ENCODE data around the gene KLHL17.

KLHL17 gene

GRCh38 chr1:939511-940106 is 20.8 kb upstream of the KLHL17 start:
- no peaks in the 10 kb centered on the region for H3K79me2 ChIP-seq (ENCODE audit: control insufficient read depth, low read length)
- H3K27me3 ChIP-seq (ENCODE audit: control insufficient read depth, low read length): peaks cover 49% of the 10 kb centered on the region
- H3K4me2 ChIP-seq (ENCODE audit: low read length): no peak overlapping the region; the same call in 1 of the 2 replicates
- no peak overlapping the region for H3K27ac ChIP-seq (ENCODE audit: low read depth, low read length)
- no peaks in the 10 kb centered on the region for H3F3A ChIP-seq (ENCODE audit: control insufficient read depth, insufficient read depth)
- no peaks in the 10 kb centered on the region; the same call in 1 of the 2 replicates for H3K36me3 ChIP-seq (ENCODE audit: control insufficient read depth, low read length)
- no peaks in the 10 kb centered on the region for H3K9me3 ChIP-seq (ENCODE audit: control insufficient read depth, insufficient read depth, low read length)
- H3K4me1 ChIP-seq (ENCODE audit: control insufficient read depth, low read length): peaks cover 20% of the 10 kb centered on the region
- peaks cover 9% of the 10 kb centered on the region for H4K20me1 ChIP-seq (ENCODE audit: control insufficient read depth, insufficient read depth, low read depth, low read length)
- TF ChIP-seq CTCF (IDR thresholded peaks at IDR 0.05; ENCODE audit: low read depth, low read length, poor library complexity, severe bottlenecking) (no peak), EZH2phosphoT487 (IDR thresholded peaks at IDR 0.05; ENCODE audit: borderline replicate concordance, low read length) (0 out of 2 replicates have a peak, but pooled peaks have one; percentile 47)
- H3K9me2 ChIP-seq (replicated peaks; ENCODE audit: control insufficient read depth, low read length): no peaks in the 10 kb centered on the region
- no peak overlapping the region for H3K4me3 ChIP-seq (ENCODE audit: low read length)

- Histone ChIP-seq H3F3A (ENCODE audit: control insufficient read depth, insufficient read depth) (no peaks in the 10 kb centered on the region), H3K27me3 (ENCODE audit: control insufficient read depth, low read length) (peaks cover 47% of the 10 kb centered on the region), H3K27ac (ENCODE audit: low read depth, low read length) (no peak overlapping the region), H3K9me3 (ENCODE audit: control insufficient read depth, insufficient read depth, low read length) (no peaks in the 10 kb centered on the region), H3K79me2 (ENCODE audit: control insufficient read depth, low read length) (no peaks in the 10 kb centered on the region), H3K36me3 (ENCODE audit: control insufficient read depth, low read length) (peaks cover 7% of the 10 kb centered on the region), H3K9me2 (replicated peaks; ENCODE audit: control insufficient read depth, low read length) (no peaks in the 10 kb centered on the region), H3K4me1 (ENCODE audit: control insufficient read depth, low read length) (peaks cover 20% of the 10 kb centered on the region), H3K4me2 (ENCODE audit: low read length) (peak overlapping the region; percentile 30; the same call in 1 of the 2 replicates), H3K4me3 (ENCODE audit: low read length) (no peak overlapping the region; the same call in 1 of the 2 replicates), H4K20me1 (ENCODE audit: control insufficient read depth, insufficient read depth, low read depth, low read length) (peaks cover 9% of the 10 kb centered on the region)
- no peak for TF ChIP-seq CTCF (IDR thresholded peaks at IDR 0.05; ENCODE audit: low read depth, low read length, poor library complexity, severe bottlenecking)
- TF ChIP-seq EZH2phosphoT487 (IDR thresholded peaks at IDR 0.05; ENCODE audit: borderline replicate concordance, low read length): peak; percentile 94; the same call in 1 of the 2 replicates
Observed at GRCh38 chr1:940107-941014, 20.0 kb upstream of the KLHL17 start.

- H3K36me3 ChIP-seq (ENCODE audit: control insufficient read depth, low read length): peaks cover 9% of the 10 kb centered on the region
- no peaks in the 10 kb centered on the region for H3F3A ChIP-seq (ENCODE audit: control insufficient read depth, insufficient read depth)
- peak overlapping the region; percentile 39; the same call in 1 of the 2 replicates for H3K4me2 ChIP-seq (ENCODE audit: low read length)
- H3K27ac ChIP-seq (ENCODE audit: low read depth, low read length): no peak overlapping the region
- H3K4me1 ChIP-seq (ENCODE audit: control insufficient read depth, low read length): peaks cover 20% of the 10 kb centered on the region
- no peak for TF ChIP-seq EZH2phosphoT487 (IDR thresholded peaks at IDR 0.05; ENCODE audit: borderline replicate concordance, low read length)
- TF ChIP-seq CTCF (IDR thresholded peaks at IDR 0.05; ENCODE audit: low read depth, low read length, poor library complexity, severe bottlenecking): no peak
- peaks cover 9% of the 10 kb centered on the region for H4K20me1 ChIP-seq (ENCODE audit: control insufficient read depth, insufficient read depth, low read depth, low read length)
- no peak overlapping the region for H3K4me3 ChIP-seq (ENCODE audit: low read length)
- no peaks in the 10 kb centered on the region for H3K9me3 ChIP-seq (ENCODE audit: control insufficient read depth, insufficient read depth, low read length)
- no peaks in the 10 kb centered on the region for H3K79me2 ChIP-seq (ENCODE audit: control insufficient read depth, low read length)
- H3K27me3 ChIP-seq (ENCODE audit: control insufficient read depth, low read length): peaks cover 47% of the 10 kb centered on the region
- no peaks in the 10 kb centered on the region for H3K9me2 ChIP-seq (replicated peaks; ENCODE audit: control insufficient read depth, low read length)
Observed at GRCh38 chr1:941015-941587, 19.3 kb upstream of the KLHL17 start.
